SH-SY5Y (cell line): ENCODE results near the gene POMC.

ENCODE experiments used
- GATA2 ChIP-seq: IDR thresholded peaks from 2 replicates; pipeline ENCODE4 v1.6.1; 2011; ENCODE audit warnings: mild to moderate bottlenecking, low read depth, low read length
- GATA3 ChIP-seq: IDR thresholded peaks from 2 replicates; pipeline ENCODE4 v1.6.1; 2011; ENCODE audit warnings: low read depth, mild to moderate bottlenecking, low read length, moderate library complexity

GRCh38 chr2:25201265-25201664 lies 32.9 kb upstream of the POMC start:
- TF ChIP-seq GATA2 (no peak), GATA3 (no peak)
